ENCODE results near the gene MCOLN3.
A peak's percentile ranks its signal among the peaks of the same experiment; 100 is the strongest.

MCOLN3 gene

GRCh38 chr1:84982395-84982794, 65.9 kb downstream of the MCOLN3 start:
- H3K27me3 Mint-ChIP-seq, result peaks cover 26% of the 10 kb centered on the region
- no peak overlapping the region for H3K27ac Mint-ChIP-seq
- H3K9me3 Mint-ChIP-seq, result peaks cover 10 to 15% of the 10 kb centered on the region in 2 donors
- H3K4me1 Mint-ChIP-seq, result peaks cover 32% of the 10 kb centered on the region
- DNase-seq, result no peak
- no peak for ATAC-seq
- H3K4me3 Mint-ChIP-seq, result no peak overlapping the region

GRCh38 chr1:84975035-84975434, 73.3 kb downstream of the MCOLN3 start:
- H3K9me3 Mint-ChIP-seq, result peaks cover 9 to 10% of the 10 kb centered on the region in 2 donors
- H3K27ac Mint-ChIP-seq, result peak overlapping the region in 1 of 2 donors; percentile 44
- H3K4me1 Mint-ChIP-seq, result peaks cover 66% of the 10 kb centered on the region
- no peak for ATAC-seq
- no peak overlapping the region for H3K4me3 Mint-ChIP-seq
- no peak for DNase-seq
- H3K27me3 Mint-ChIP-seq, result peaks cover 38% of the 10 kb centered on the region

- peaks cover 73% of the 10 kb centered on the region for H3K4me1 Mint-ChIP-seq
- peak overlapping the region in 1 of 2 donors; percentile 24 for H3K27ac Mint-ChIP-seq
- ATAC-seq (no peak), DNase-seq (peak in 1 of 2 donors; percentile 19)
- peaks cover 0 to under 1% of the 10 kb centered on the region in 2 donors for H3K9me3 Mint-ChIP-seq
- H3K27me3 Mint-ChIP-seq, result peaks cover 27% of the 10 kb centered on the region
- H3K4me3 Mint-ChIP-seq, result peak overlapping the region; percentile 41 to 54
Observed at GRCh38 chr1:84973498-84974334, 74.6 kb downstream of the MCOLN3 start.

- Mint-ChIP-seq H3K27ac (peak overlapping the region in 1 of 2 donors; percentile 74), H3K4me3 (peak overlapping the region; percentile 12 to 14), H3K27me3 (peaks cover 24% of the 10 kb centered on the region), H3K9me3 (no peaks in the 10 kb centered on the region), H3K4me1 (peaks cover 67% of the 10 kb centered on the region)
- DNase-seq, result no peak
- peak; percentile 41 for ATAC-seq
Observed at GRCh38 chr1:84972377-84972987, 75.8 kb downstream of the MCOLN3 start.

GRCh38 chr1:84971957-84972356, 76.3 kb downstream of the MCOLN3 start:
- DNase-seq (no peak), ATAC-seq (no peak)
- Mint-ChIP-seq H3K4me1 (peaks cover 67% of the 10 kb centered on the region), H3K27me3 (peaks cover 18% of the 10 kb centered on the region), H3K27ac (peak overlapping the region in 1 of 2 donors; percentile 28), H3K4me3 (peak overlapping the region; percentile 12 to 14), H3K9me3 (no peaks in the 10 kb centered on the region)

GRCh38 chr1:84969489-84970250, 78.6 kb downstream of the MCOLN3 start:
- DNase-seq (peak; percentile 60 to 79), ATAC-seq (peak; percentile 92)
- peak overlapping the region; percentile 35 to 63 for H3K4me3 Mint-ChIP-seq
- peaks cover 60% of the 10 kb centered on the region for H3K4me1 Mint-ChIP-seq
- H3K27ac Mint-ChIP-seq, result peak overlapping the region in 1 of 2 donors; percentile 94
- H3K9me3 Mint-ChIP-seq, result no peaks in the 10 kb centered on the region
- peaks cover under 1% of the 10 kb centered on the region for H3K27me3 Mint-ChIP-seq

- no peak overlapping the region for H3K4me3 Mint-ChIP-seq
- peak overlapping the region in 1 of 2 donors; percentile 45 for H3K27ac Mint-ChIP-seq
- H3K4me1 Mint-ChIP-seq, result peaks cover 52% of the 10 kb centered on the region
Observed at GRCh38 chr1:84968865-84969264, 79.4 kb downstream of the MCOLN3 start.

GRCh38 chr1:84968101-84968500, 80.2 kb downstream of the MCOLN3 start:
- Mint-ChIP-seq H3K9me3 (no peaks in the 10 kb centered on the region), H3K27ac (no peak overlapping the region), H3K4me3 (no peak overlapping the region), H3K27me3 (no peaks in the 10 kb centered on the region), H3K4me1 (peaks cover 44% of the 10 kb centered on the region)
- ATAC-seq, result no peak
- no peak for DNase-seq

More at GRCh38 chr1:84968865-84969264, 79.4 kb downstream of the MCOLN3 start:
- no peak for ATAC-seq
- no peaks in the 10 kb centered on the region for H3K27me3 Mint-ChIP-seq
- no peak for DNase-seq
- H3K9me3 Mint-ChIP-seq, result no peaks in the 10 kb centered on the region
